ENCODE measurements around the gene MYZAP.
A peak's percentile ranks its signal among the peaks of the same experiment; 100 is the strongest.

The MYZAP gene

GRCh38 chr15:57696146-57696545 lies 104.4 kb downstream of the MYZAP start:
- no peak for DNase-seq (ENCODE audit: low read depth, low spot score)

GRCh38 chr15:57697588-57697987 lies 105.9 kb downstream of the MYZAP start:
- no peak for DNase-seq (ENCODE audit: low read depth, low spot score)

- no peak for DNase-seq (ENCODE audit: low read depth, low spot score)
These were observed 106.5 kb downstream of the MYZAP start for GRCh38 chr15:57698243-57698642.

- no peak for DNase-seq (ENCODE audit: low read depth, low spot score)
These were observed 107.3 kb downstream of the MYZAP start for GRCh38 chr15:57698991-57699390.

GRCh38 chr15:57703387-57703786 lies 111.7 kb downstream of the MYZAP start:
- DNase-seq (ENCODE audit: low read depth, low spot score) = no peak

GRCh38 chr15:57704441-57704840 lies 112.7 kb downstream of the MYZAP start:
- DNase-seq (ENCODE audit: low read depth, low spot score) = no peak

GRCh38 chr15:57705746-57706404 lies 114.2 kb downstream of the MYZAP start:
- no peak for DNase-seq (ENCODE audit: low read depth, low spot score)

GRCh38 chr15:57706405-57707209 lies 114.9 kb downstream of the MYZAP start, which contains the start of gene POLR2M:
TSS of gene POLR2M (plus strand) at chr15:57706714. CDS start at chr15:57706843, 129 bp downstream.
- peak; percentile 91 for DNase-seq (ENCODE audit: low read depth, low spot score)

GRCh38 chr15:57708047-57708446 lies 116.3 kb downstream of the MYZAP start:
- no peak for DNase-seq (ENCODE audit: low read depth, low spot score)

GRCh38 chr15:57718309-57718708 lies 126.6 kb downstream of the MYZAP start:
- DNase-seq (ENCODE audit: low read depth, low spot score) = no peak

- DNase-seq (ENCODE audit: low read depth, low spot score) = no peak
These were observed 129.2 kb downstream of the MYZAP start for GRCh38 chr15:57720867-57721266.

- DNase-seq (ENCODE audit: low read depth, low spot score) = no peak
These were observed 134.7 kb downstream of the MYZAP start for GRCh38 chr15:57726411-57726810.

- no peak for DNase-seq (ENCODE audit: low read depth, low spot score)
These were observed 135.3 kb downstream of the MYZAP start for GRCh38 chr15:57727031-57727430.

- DNase-seq (ENCODE audit: low read depth, low spot score) = no peak
These were observed 136.7 kb downstream of the MYZAP start for GRCh38 chr15:57728436-57728835.

GRCh38 chr15:57730876-57731275 lies 139.2 kb downstream of the MYZAP start:
- no peak for DNase-seq (ENCODE audit: low read depth, low spot score)

GRCh38 chr15:57731530-57732103 lies 139.9 kb downstream of the MYZAP start:
- no peak for DNase-seq (ENCODE audit: low read depth, low spot score)

GRCh38 chr15:57732526-57733331 lies 141.0 kb downstream of the MYZAP start:
- no peak for DNase-seq (ENCODE audit: low read depth, low spot score)

GRCh38 chr15:57734860-57735259 lies 143.2 kb downstream of the MYZAP start:
- no peak for DNase-seq (ENCODE audit: low read depth, low spot score)

All from iPS DF 19.7 (cell line).